DMS79 (cell line): ENCODE measurements around the gene PAX8.

Experiments used
- DNase-seq: peaks from one replicate; lab custom pipeline; 2025; lab: John Stamatoyannopoulos, UW

The PAX8 gene

GRCh38 chr2:113220970-113221708 is 57.6 kb downstream of the PAX8 start:
- no peak for DNase-seq

- DNase-seq: no peak
These were observed 58.7 kb downstream of the PAX8 start for GRCh38 chr2:113219889-113220641.

GRCh38 chr2:113219525-113219888 is 59.2 kb downstream of the PAX8 start:
- no peak for DNase-seq

- no peak for DNase-seq
These were observed 59.7 kb downstream of the PAX8 start for GRCh38 chr2:113219092-113219441.

- DNase-seq: no peak
These were observed 60.2 kb downstream of the PAX8 start for GRCh38 chr2:113218283-113219091.

- no peak for DNase-seq
These were observed 61.1 kb downstream of the PAX8 start for GRCh38 chr2:113217455-113218282.

- no peak for DNase-seq
These were observed 61.7 kb downstream of the PAX8 start for GRCh38 chr2:113216891-113217454.

GRCh38 chr2:113216321-113216720 is 62.4 kb downstream of the PAX8 start:
- DNase-seq: no peak

GRCh38 chr2:113215056-113215455 is 63.7 kb downstream of the PAX8 start:
- DNase-seq: no peak

GRCh38 chr2:113214141-113214540 is 64.6 kb downstream of the PAX8 start:
- no peak for DNase-seq

- no peak for DNase-seq
These were observed 65.4 kb downstream of the PAX8 start for GRCh38 chr2:113213061-113213930.

GRCh38 chr2:113212245-113213060 is 66.3 kb downstream of the PAX8 start:
- DNase-seq: no peak

- DNase-seq: no peak
These were observed 67.3 kb downstream of the PAX8 start for GRCh38 chr2:113211226-113212105.

- no peak for DNase-seq
These were observed 69.0 kb downstream of the PAX8 start for GRCh38 chr2:113209646-113210171.

- no peak for DNase-seq
These were observed 69.6 kb downstream of the PAX8 start for GRCh38 chr2:113209011-113209645.

- no peak for DNase-seq
These were observed 70.3 kb downstream of the PAX8 start for GRCh38 chr2:113208396-113208795.

- DNase-seq: no peak
These were observed 71.7 kb downstream of the PAX8 start for GRCh38 chr2:113207021-113207420.

- DNase-seq: no peak
These were observed 72.5 kb downstream of the PAX8 start for GRCh38 chr2:113206251-113206650.
